ENCODE measurements around the gene C6orf89.

Gene C6orf89

DNA sequence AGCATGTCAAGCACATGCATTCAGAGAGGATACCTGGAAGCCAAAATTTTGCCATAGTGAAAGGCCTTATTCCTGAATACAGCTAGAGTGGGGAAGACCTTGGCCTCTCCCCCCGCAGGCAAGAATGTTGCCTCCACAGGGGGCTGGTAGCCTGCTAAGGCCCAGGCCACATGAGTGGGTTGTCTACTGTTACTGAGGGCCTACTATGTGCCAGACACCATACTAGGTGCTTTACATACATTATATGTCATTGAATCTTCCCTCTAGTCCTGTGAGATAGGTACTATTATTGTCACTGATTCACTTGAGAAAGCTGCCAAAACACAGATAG is 68.1 kb downstream of the C6orf89 start:
- no peak for DNase-seq

DNA sequence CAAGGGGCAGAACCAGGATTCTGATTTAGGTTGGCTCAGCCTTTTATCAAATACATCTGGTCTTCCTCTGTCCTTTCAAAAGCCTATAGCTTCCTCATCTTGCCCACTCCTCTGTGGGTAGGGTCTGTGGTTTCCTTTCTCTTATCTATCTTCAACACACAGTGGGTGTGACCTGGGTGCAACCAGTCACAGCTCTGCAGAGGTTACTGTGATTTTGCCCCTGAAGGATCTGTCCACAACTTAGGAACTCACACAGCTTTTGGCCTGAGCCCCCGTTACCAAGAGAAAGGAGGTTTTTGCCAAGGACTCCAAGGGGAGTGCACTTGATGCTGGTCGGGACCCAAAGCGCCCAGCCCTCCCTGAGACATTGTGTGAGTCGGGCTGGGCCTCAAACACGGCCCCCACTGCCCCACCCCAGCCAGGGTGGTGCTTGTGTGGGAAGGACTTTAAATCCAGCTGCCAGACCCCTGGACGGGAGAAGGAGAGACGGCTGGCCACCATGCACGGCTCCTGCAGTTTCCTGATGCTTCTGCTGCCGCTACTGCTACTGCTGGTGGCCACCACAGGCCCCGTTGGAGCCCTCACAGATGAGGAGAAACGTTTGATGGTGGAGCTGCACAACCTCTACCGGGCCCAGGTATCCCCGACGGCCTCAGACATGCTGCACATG is 68.6 kb downstream of the C6orf89 start, which contains the start of gene PI16:
TSS of gene PI16 (plus strand) at position 477 of the 670 bp plus-strand sequence. CDS start at position 500, 23 bp downstream.
- no peak for DNase-seq

- DNase-seq = no peak
These were observed 69.4 kb downstream of the C6orf89 start for GRCh38 chr6:36955136-36955535.

DNA sequence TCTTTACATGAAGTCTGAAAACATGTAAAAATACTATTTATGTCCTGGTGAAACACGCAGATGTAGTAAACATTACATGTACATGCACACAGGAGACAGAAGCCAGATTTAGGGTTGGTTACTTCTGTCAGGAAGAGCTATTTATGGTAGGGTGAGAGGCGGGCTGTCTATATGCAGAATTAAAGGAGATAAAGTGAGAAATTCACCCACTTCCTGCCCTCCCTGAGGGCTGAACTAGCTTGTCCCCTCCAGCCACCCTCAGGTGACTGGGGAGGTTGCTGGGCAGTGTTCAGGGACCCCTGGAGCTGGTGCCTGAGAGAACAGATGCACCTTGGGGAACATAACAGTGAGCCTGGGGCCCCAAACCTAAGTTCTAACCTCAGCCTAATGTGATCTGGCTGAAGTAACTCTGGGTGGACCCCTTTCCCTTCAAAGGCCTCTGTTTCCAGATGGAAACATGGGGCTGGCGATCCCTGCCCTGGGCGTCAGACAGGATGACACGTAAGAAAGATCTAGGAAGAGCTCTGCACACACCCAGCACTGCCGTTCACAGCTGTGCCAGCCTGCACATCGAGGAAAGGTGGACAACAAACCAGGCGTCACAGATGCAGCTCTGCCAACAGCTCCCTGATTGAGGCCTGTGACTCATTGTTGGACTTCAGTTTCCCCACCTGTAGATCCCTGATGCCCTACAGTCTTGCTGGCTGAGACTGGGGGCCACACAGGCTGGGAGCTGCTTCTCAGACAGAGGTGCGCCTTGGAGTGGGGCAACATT is 70.1 kb downstream of the C6orf89 start:
- DNase-seq = no peak

GRCh38 chr6:36956446-36956820 is 70.7 kb downstream of the C6orf89 start:
- no peak for DNase-seq

DNA sequence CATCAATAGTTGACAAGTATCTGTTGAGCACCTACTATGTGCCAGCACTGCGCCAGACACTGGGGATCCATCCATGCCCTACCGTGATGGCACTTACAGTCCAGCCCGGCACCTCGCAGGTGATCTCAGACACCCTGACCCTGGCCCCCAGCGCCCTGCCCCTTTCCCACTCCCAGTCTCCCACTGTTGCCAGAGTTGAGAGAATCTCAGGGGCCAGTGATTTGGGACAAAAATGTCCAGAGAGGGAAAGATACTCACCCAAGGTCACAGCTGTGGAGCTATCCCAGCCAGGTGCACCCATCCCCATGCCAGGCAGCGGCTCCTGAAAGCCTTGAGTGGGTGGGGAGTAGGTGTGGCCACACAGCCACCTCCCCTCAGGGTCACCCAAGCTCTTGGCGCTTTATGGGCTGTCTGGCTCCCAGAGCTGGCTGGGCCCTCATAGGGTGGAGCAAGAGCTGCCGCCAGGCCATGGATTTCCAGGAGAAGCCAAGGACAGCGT is 72.1 kb downstream of the C6orf89 start:
- DNase-seq = no peak

DNA sequence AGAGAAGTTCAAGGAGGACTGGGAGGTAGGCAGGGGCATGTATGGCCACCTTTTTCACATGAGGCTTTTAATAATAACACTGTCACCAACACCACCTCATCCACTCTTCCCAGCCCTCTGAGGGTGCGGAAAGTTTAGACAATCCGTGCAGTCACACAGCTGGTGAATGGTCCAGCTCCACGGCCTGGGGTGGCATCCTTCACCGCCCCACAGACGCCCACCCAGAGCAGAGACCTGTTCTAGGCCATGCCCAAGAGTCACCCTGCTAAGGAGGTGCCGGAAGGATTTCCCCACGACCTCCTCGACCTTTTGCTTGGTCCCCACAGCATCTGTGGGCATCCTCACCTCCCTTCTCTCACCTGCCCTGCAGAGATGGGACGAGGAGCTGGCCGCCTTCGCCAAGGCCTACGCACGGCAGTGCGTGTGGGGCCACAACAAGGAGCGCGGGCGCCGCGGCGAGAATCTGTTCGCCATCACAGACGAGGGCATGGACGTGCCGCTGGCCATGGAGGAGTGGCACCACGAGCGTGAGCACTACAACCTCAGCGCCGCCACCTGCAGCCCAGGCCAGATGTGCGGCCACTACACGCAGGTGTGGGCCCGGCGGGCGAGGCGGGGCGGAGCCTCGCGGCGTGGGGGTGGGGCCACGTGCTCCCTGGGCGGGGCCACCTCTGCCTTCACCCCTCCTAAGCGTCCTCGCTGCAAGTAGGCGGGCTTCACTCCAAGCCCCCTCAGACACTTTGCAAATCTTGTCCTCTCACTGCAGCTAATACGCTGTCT is 73.2 kb downstream of the C6orf89 start:
- no peak for DNase-seq

GRCh38 chr6:36959555-36960250 is 74.0 kb downstream of the C6orf89 start:
- no peak for DNase-seq

GRCh38 chr6:36961441-36962435 is 76.0 kb downstream of the C6orf89 start:
- DNase-seq = no peak

DNA sequence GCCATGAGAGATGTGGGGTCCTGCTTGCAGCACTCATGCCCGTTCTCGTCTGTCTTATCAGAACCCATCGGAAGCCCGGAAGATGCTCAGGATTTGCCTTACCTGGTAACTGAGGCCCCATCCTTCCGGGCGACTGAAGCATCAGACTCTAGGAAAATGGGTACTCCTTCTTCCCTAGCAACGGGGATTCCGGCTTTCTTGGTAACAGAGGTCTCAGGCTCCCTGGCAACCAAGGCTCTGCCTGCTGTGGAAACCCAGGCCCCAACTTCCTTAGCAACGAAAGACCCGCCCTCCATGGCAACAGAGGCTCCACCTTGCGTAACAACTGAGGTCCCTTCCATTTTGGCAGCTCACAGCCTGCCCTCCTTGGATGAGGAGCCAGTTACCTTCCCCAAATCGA is 77.1 kb downstream of the C6orf89 start:
- no peak for DNase-seq

- DNase-seq = no peak
These were observed 77.9 kb downstream of the C6orf89 start for GRCh38 chr6:36963451-36964290.

DNA sequence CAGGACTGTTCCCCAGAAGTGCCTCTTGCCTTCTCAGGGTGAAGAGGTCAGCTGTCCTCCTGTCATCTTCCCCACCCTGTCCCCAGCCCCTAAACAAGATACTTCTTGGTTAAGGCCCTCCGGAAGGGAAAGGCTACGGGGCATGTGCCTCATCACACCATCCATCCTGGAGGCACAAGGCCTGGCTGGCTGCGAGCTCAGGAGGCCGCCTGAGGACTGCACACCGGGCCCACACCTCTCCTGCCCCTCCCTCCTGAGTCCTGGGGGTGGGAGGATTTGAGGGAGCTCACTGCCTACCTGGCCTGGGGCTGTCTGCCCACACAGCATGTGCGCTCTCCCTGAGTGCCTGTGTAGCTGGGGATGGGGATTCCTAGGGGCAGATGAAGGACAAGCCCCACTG is 78.6 kb downstream of the C6orf89 start:
- no peak for DNase-seq

- DNase-seq = no peak
These were observed 79.2 kb downstream of the C6orf89 start for GRCh38 chr6:36964908-36965307.

- DNase-seq = no peak
These were observed 81.5 kb downstream of the C6orf89 start for GRCh38 chr6:36967301-36967700.

DNA sequence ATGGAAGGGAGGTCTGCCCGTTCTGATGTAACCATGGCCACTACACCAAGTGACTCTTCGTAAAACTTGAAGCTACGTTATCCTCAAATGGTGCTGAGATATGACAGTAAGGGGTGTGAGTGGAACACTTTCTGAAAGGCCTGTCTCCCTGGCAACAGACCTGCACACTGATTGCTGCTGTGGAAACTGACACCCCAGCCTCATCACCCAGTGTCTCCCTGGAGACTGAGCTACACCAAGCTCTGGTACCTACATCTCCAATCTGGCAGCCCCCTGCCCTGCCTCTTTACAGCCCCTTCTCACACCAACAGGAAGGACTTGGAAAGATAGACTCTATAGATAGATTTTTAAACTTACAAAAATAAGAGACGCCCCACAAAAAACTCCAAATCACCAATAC is 82.0 kb downstream of the C6orf89 start:
- DNase-seq = no peak

- no peak for DNase-seq
These were observed 82.7 kb downstream of the C6orf89 start for GRCh38 chr6:36968266-36968977.

- DNase-seq = no peak
These were observed 83.5 kb downstream of the C6orf89 start for GRCh38 chr6:36969240-36969691.

GRCh38 chr6:36969988-36970891 is 84.5 kb downstream of the C6orf89 start:
- DNase-seq = no peak
